GM13976 (cell line): ENCODE data around the gene XXYLT1.

Experiments used
- DNase-seq: peaks from one replicate; pipeline ENCODE4 v3.0.0; 2012; ENCODE audit warnings: low spot score
- in situ Hi-C: fragments of 300-500 bp; cut with MboI; formaldehyde crosslinking; loops from one replicate; pipeline ENCODE4 v1.12.0; 2022; ENCODE audit warnings: low sequenced_read_pairs, mixed read lengths, inconsistent platforms; ENCODE audit not compliant: unreplicated experiment
- TF ChIP-seq, protein P1 (sequence below): IDR thresholded peaks from 2 replicates; pipeline ENCODE4 v1.5.1; 2012; ENCODE audit warnings: borderline replicate concordance, mild to moderate bottlenecking; ENCODE audit not compliant: insufficient read depth; ENCODE audit errors: extremely low read depth, missing control alignments, control extremely low read depth

The XXYLT1 gene

DNA sequence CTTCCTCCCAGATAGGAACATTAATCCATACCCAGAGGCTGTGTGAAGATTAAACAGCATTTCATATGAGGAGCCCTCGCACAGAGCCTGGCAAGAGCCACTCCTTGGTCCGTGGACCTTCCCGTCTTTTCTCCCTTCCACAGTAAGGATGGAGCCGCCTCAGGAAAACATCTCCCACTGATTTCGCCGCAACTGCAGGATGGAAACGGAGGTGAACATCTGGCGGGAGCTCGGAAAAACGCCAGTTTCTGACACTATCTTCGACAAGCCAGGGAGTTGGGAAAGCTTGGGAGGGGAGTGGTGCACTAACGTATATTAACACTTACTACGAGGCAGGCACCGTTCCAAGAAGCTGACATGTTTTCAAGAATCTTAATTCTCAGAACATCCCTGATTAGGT is 157.9 kb downstream of the XXYLT1 start:
- in situ Hi-C loops, result no loop called here
- TF ChIP-seq, protein P1, sequence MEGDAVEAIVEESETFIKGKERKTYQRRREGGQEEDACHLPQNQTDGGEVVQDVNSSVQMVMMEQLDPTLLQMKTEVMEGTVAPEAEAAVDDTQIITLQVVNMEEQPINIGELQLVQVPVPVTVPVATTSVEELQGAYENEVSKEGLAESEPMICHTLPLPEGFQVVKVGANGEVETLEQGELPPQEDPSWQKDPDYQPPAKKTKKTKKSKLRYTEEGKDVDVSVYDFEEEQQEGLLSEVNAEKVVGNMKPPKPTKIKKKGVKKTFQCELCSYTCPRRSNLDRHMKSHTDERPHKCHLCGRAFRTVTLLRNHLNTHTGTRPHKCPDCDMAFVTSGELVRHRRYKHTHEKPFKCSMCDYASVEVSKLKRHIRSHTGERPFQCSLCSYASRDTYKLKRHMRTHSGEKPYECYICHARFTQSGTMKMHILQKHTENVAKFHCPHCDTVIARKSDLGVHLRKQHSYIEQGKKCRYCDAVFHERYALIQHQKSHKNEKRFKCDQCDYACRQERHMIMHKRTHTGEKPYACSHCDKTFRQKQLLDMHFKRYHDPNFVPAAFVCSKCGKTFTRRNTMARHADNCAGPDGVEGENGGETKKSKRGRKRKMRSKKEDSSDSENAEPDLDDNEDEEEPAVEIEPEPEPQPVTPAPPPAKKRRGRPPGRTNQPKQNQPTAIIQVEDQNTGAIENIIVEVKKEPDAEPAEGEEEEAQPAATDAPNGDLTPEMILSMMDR, result no peak
- DNase-seq, result no peak

DNA sequence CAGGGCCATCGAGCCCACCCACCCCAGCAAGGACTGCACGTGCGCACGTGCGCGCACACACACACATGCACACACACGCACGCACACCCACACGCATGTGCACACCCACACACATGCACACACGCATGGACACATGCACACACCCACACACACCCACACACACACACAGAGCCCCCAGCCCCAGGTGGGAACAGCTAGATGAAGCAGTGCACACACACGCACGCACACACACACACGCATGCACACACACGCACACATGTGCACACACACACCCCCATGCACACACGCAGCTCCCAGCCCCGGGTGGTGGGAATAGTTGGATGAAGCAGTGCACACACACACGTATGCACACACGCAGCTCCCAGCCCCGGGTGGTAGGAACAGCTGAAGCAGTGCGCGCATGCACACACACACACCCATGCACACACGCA is 158.6 kb downstream of the XXYLT1 start:
- TF ChIP-seq, protein P1, result no peak
- DNase-seq, result no peak
- in situ Hi-C loops, result no loop called here

DNA sequence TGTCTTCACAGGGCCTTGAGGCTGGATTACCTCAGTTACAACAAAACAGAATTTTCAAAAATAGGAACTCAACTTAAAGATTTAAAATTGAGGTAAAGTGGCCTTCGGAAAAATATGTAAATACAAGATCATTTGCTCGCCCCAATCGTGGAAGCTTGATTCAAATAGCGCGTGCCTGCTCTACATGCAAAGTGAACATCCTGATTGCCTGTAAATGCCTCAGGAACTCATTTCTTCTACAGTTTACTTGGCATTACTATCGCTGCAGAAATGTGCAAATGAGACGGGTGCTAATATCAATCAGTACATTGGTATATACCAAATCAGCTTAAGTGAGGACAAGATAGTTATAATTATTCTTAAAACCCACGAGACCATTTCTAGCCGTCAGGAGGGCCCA is 159.2 kb downstream of the XXYLT1 start:
- TF ChIP-seq, protein P1, result no peak
- in situ Hi-C loops, result no loop called here

DNA sequence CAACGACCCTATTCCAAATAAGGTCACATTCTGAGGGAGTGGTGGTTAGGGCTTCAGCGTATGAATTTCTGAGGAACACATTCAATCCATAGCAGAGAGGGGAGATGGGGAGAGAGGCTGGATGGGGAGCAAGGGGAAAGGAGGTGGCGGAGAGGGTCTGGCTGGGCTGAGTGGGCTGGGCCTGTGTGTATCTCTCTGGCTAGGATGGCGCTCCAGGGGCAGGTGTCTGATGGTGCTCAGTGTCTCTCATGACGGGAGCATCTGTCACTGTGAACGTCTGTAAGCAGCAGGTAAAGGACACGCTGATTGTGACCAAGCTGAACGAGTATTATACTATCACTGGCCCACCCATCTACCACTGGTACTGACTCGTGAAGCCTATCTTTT is 159.6 kb downstream of the XXYLT1 start:
- TF ChIP-seq, protein P1, result no peak
- no peak for DNase-seq
- in situ Hi-C loops, result no loop called here

More for the DNA sequence above, 159.2 kb downstream of the XXYLT1 start:
- no peak for DNase-seq

DNA sequence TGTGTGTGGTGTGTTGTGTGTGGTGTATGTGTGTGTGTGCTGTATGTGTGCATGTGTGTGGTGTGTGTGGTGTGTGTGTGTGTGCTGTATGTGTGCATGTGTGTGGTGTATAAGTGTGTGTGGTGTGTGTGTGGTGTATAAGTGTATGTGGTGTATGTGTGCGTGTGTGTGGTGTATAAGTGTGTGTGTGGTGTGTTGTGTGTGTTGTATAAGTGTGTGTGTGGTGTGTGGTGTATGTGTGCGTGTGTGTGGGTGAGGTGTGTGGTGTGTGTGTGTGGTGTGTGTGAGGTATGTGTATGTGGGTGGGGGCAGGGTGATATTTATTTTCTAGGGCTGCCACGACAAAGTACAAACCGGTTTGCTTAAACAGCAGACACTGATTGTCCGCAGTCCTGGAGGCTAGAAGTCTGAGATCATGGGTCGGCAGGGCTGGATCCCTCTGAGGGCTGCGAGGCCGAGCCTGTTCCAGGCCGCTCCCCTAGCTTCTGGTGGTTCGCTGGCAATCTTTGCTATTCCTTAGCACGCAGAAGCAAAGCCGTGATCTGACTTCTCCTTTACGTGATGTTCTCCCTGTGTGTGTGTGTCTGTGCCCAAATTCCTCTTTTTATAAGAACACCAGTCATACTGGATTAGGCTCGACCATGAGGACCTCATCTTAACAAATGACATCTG is 160.2 kb downstream of the XXYLT1 start:
- no peak for DNase-seq
- in situ Hi-C loops, result no loop called here
- TF ChIP-seq, protein P1, result no peak

DNA sequence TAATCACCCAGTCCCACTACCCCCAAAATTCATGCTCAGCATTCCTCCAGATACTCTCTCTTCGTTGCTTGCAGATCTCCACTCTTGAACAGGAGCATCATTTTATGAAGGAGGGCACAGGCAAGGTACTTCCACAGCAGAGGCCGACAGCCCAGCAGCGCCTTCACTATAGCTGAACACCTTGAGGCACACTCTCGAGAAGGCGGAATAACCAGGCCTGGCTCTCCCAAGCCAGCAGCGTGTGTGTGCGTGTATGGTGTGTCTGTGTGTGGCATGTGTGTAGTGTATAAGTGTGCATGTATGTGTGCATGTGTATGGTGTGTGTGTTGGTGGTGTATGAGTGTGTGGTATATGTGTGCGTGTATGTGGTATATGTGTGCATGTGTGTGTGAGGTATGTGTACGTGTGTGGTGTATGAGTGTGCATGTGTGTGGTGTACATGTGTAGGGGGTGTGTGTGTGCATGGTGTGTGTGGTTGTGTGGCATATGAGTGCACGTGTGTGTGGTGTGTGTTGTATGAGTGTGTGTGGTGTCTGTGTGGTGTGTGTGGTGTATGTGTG is 161.8 kb downstream of the XXYLT1 start:
- in situ Hi-C loops, result loop anchor here (10.0 kb wide), 1 partner anchor 424 kb away; the partner anchor contains the start of gene FAM43A
- DNase-seq, result no peak
- TF ChIP-seq, protein P1, result no peak
